ENCODE results near the gene UPK3A.

UPK3A gene

DNA sequence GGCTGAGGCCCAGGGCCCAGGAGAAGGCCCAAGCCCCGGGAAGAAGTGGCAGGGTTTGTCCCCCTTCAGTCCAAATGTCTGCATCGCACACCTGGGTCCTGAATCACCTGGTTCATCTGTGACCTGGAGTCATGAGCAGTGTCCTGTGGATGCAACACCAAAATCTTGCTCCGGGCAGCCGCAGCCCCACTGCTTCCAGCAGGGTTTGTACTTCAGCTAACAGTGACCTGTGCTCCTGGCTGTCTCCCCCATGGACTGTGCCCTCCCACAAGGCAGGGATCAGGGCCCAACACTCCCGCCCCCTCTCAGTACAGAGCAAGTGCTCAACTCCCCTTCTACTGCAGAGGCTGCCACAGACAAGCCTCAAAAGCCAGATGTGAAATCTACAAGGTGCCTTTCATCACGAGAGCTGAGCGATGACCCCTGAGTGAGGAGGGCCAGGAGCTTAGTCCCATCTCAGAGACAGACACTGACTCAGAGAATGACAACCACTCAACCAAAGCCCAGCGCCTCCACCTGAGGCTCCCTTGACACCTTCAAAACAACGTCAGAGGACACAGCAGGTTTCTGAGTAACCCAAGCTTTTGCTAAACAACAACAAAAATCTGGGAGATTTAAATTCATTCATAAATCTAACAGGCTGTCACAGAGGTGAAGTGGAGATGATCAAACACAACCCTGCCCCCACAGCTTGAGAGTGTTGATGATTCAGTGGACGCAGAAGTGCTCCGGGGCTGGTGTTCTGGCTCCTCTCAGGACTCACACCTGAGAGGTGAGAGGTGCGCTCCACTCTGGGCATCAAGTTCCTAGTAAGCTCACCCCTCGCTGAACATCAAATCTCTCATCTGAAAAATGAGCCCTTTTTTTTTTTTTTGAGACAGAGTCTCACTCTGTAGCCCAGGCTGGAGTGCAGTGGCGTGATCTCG is 47.4 kb upstream of the UPK3A start:
- peak overlapping the region; percentile 96 for H3K27ac ChIP-seq (replicated peaks)
- H3K4me3 ChIP-seq (replicated peaks; ENCODE audit: insufficient read depth, low read length) = peak overlapping the region; percentile 32
- TF ChIP-seq SPI1 (IDR thresholded peaks at IDR 0.05; ENCODE audit: borderline replicate concordance, low read depth) = no peak
- TF ChIP-seq POLR2AphosphoS5 (IDR thresholded peaks at IDR 0.05; ENCODE audit: low read depth) = no peak
- TF ChIP-seq, protein P1, sequence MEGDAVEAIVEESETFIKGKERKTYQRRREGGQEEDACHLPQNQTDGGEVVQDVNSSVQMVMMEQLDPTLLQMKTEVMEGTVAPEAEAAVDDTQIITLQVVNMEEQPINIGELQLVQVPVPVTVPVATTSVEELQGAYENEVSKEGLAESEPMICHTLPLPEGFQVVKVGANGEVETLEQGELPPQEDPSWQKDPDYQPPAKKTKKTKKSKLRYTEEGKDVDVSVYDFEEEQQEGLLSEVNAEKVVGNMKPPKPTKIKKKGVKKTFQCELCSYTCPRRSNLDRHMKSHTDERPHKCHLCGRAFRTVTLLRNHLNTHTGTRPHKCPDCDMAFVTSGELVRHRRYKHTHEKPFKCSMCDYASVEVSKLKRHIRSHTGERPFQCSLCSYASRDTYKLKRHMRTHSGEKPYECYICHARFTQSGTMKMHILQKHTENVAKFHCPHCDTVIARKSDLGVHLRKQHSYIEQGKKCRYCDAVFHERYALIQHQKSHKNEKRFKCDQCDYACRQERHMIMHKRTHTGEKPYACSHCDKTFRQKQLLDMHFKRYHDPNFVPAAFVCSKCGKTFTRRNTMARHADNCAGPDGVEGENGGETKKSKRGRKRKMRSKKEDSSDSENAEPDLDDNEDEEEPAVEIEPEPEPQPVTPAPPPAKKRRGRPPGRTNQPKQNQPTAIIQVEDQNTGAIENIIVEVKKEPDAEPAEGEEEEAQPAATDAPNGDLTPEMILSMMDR (IDR thresholded peaks at IDR 0.05; ENCODE audit: insufficient read depth, low read length) = no peak
- TF ChIP-seq, protein P2, sequence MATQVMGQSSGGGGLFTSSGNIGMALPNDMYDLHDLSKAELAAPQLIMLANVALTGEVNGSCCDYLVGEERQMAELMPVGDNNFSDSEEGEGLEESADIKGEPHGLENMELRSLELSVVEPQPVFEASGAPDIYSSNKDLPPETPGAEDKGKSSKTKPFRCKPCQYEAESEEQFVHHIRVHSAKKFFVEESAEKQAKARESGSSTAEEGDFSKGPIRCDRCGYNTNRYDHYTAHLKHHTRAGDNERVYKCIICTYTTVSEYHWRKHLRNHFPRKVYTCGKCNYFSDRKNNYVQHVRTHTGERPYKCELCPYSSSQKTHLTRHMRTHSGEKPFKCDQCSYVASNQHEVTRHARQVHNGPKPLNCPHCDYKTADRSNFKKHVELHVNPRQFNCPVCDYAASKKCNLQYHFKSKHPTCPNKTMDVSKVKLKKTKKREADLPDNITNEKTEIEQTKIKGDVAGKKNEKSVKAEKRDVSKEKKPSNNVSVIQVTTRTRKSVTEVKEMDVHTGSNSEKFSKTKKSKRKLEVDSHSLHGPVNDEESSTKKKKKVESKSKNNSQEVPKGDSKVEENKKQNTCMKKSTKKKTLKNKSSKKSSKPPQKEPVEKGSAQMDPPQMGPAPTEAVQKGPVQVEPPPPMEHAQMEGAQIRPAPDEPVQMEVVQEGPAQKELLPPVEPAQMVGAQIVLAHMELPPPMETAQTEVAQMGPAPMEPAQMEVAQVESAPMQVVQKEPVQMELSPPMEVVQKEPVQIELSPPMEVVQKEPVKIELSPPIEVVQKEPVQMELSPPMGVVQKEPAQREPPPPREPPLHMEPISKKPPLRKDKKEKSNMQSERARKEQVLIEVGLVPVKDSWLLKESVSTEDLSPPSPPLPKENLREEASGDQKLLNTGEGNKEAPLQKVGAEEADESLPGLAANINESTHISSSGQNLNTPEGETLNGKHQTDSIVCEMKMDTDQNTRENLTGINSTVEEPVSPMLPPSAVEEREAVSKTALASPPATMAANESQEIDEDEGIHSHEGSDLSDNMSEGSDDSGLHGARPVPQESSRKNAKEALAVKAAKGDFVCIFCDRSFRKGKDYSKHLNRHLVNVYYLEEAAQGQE (IDR thresholded peaks at IDR 0.05; ENCODE audit: insufficient replicate concordance, low read depth) = no peak
- no peak for TF ChIP-seq GABPA (IDR thresholded peaks at IDR 0.05; ENCODE audit: low read depth)
- no peak for DNase-seq (ENCODE audit: low read depth in 1 of 2, low spot score in 1 of 2)
- H3K27me3 ChIP-seq (ENCODE audit: insufficient read depth, poor library complexity, severe bottlenecking) = no peaks in the 10 kb centered on the region

DNA sequence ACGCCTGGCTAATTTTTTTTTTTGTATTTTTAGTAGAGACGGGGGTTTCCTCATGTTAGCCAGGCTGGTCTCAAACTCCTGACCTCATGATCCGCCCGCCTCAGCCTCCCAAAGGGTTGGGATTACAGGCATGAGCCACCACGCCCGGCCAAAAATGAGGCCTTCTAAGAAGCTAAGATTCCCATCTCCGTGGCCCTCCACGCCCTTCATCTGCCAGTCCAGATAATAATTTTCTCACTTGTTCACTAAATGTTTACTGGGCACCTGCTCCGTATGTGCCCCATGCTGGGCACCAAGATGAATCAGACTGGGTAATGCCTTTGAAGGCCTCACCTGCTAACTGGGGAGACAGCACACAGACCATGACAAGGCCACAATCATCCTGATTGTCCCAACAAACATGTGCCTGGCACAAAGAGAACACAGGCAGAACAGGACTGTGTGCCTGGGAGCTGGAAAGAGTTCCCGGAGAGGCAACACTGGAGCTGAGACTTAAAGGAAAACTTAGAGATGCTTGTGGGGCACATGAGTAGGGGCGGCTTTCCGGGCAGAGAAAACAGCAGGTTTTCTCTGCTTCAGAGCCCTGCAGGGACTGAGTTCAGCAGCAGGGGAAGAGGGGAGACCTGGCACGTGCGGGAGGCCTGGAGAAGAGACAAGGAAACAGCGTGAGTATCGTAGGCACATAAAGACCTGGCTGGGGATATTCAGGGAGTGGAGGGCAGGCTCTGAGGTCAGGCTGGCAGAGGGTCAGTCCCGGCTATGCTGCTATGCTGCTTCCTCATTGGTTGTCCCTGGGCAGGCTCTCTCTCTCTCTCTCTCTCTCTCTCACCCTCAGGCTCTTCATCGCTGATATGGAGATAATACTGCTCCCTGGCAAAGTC is 46.4 kb upstream of the UPK3A start:
- TF ChIP-seq, protein P2 (IDR thresholded peaks at IDR 0.05; ENCODE audit: insufficient replicate concordance, low read depth) = no peak
- DNase-seq (ENCODE audit: low read depth in 1 of 2, low spot score in 1 of 2) = no peak
- no peaks in the 10 kb centered on the region for H3K27me3 ChIP-seq (ENCODE audit: insufficient read depth, poor library complexity, severe bottlenecking)
- H3K27ac ChIP-seq (replicated peaks) = peak overlapping the region; percentile 90
- H3K4me3 ChIP-seq (replicated peaks; ENCODE audit: insufficient read depth, low read length) = peak overlapping the region; percentile 95

DNA sequence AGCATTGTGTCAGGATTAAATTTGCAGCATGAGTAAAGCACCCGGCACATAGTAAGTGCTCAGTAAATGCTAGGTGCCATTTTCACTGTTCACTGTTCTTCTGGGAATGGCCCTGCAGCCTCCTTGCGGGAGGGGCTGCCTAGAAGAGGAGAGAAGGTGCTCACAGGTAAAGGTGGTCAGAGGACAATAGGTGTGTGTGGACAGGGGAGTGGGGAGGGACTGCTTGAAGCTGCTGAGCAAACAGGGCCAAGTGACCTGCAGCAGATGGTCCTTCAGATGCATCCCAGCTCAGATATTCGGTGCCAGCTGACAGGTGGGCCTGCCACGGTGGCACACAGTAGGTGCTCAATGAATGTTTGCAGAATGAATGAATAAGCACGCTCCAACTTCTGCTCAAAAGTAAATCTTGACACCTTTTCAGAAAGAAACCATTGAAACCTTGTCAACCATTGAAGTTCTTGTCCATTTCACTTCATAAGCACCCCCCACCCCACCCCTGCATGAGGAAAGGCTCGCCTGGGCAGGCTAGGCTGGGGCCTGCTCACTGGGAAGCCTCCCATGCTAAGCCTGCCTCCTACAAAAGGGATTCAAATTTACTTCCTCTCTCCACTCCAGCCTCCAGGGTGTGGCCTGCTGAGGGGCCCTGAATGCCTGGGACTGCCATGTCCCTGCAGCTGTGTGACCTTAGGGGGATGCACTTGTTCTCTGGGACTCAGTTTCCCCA is 45.6 kb upstream of the UPK3A start:
- TF ChIP-seq, protein P1 (IDR thresholded peaks at IDR 0.05; ENCODE audit: insufficient read depth, low read length) = no peak
- TF ChIP-seq POLR2AphosphoS5 (IDR thresholded peaks at IDR 0.05; ENCODE audit: low read depth) (peak; percentile 44; the same call in 1 of the 2 replicates), SPI1 (IDR thresholded peaks at IDR 0.05; ENCODE audit: borderline replicate concordance, low read depth) (peak; percentile 79; the same call in 1 of the 2 replicates), GABPA (IDR thresholded peaks at IDR 0.05; ENCODE audit: low read depth) (no peak)
- TF ChIP-seq, protein P2 (IDR thresholded peaks at IDR 0.05; ENCODE audit: insufficient replicate concordance, low read depth) = no peak
- Histone ChIP-seq H3K4me3 (replicated peaks; ENCODE audit: insufficient read depth, low read length) (peak overlapping the region; percentile 95), H3K27me3 (ENCODE audit: insufficient read depth, poor library complexity, severe bottlenecking) (no peaks in the 10 kb centered on the region), H3K27ac (replicated peaks) (peak overlapping the region; percentile 90)
- DNase-seq (ENCODE audit: low read depth in 1 of 2, low spot score in 1 of 2) = peak in 1 of 2 experiments; percentile 73
